HEK293 (cell line): Measurements from ENCODE around the gene POP7.

Experiments used
- CTCF ChIA-PET: fragments of 350-600 bp; formaldehyde crosslinking; extraction: SDS; loops from one replicate; lab custom pipeline; 2021; ENCODE audit warnings: antibody characterized with exemption; lab: Yijun Ruan, JAX
- POLR2A ChIA-PET: fragments of 300-600 bp; formaldehyde crosslinking; extraction: SDS; loops from one replicate; lab custom pipeline; 2020; ENCODE audit warnings: antibody characterized with exemption, inconsistent platforms; lab: Yijun Ruan, JAX
- H3K27ac ChIP-seq: fragments of 200-500 bp; sonication (Bioruptor generic); 2 replicates; pipeline ENCODE4 v1.5.1; 2014; ENCODE audit warnings: low read depth, low read length, control low read depth, inconsistent platforms; ENCODE audit errors: extremely low read depth
- H3K36me3 ChIP-seq, 2 experiments: fragments of 200-500 bp in 1 of 2; sonication (Bioruptor generic) in 1 of 2; 1 replicate in 1 of 2; 2 replicates in 1 of 2; pipeline ENCODE4 v1.5.1; 2014 to 2017; ENCODE audit warnings: inconsistent platforms in 2 of 2, low read length in 2 of 2; ENCODE audit not compliant: control insufficient read depth in 2 of 2, insufficient read depth in 1 of 2
- H3K4me1 ChIP-seq: fragments of 200-500 bp; sonication (Bioruptor generic); 2 replicates; pipeline ENCODE4 v1.5.1; 2014; ENCODE audit warnings: mild to moderate bottlenecking, low read length, inconsistent platforms; ENCODE audit not compliant: control insufficient read depth, insufficient read depth
- H3K4me3 ChIP-seq: 2 replicates; pipeline ENCODE4 v1.5.1; 2011; ENCODE audit warnings: low read depth, mild to moderate bottlenecking, control low read depth, low read length, moderate library complexity
- H3K9me3 ChIP-seq: fragments of 200-500 bp; sonication (Bioruptor generic); 2 replicates; pipeline ENCODE4 v1.5.1; 2014; ENCODE audit warnings: low read depth, low read length, inconsistent platforms; ENCODE audit not compliant: control insufficient read depth, insufficient read depth
- BCL11A ChIP-seq: fragments of 450-650 bp; formaldehyde crosslinking; IDR thresholded peaks from 2 replicates; pipeline ENCODE4 v1.5.1; 2016; ENCODE audit warnings: low read depth, missing biosample characterization, missing genetic modification characterization
- EGR2 ChIP-seq: fragments of 450-650 bp; formaldehyde crosslinking; IDR thresholded peaks from 2 replicates; pipeline ENCODE4 v1.5.1; 2016; ENCODE audit warnings: low read depth, missing biosample characterization, missing genetic modification characterization
- FEZF1 ChIP-seq: fragments of 450-650 bp; formaldehyde crosslinking; IDR thresholded peaks from 2 replicates; pipeline ENCODE4 v1.5.1; 2016; ENCODE audit warnings: missing biosample characterization, missing genetic modification characterization
- HOXC10 ChIP-seq: sonication (generic); formaldehyde crosslinking; IDR thresholded peaks from 2 replicates; pipeline ENCODE4 v1.8.1; 2023; ENCODE audit warnings: mild to moderate bottlenecking, missing genetic modification reagents
- SCRT1 ChIP-seq: fragments of 450-650 bp; formaldehyde crosslinking; IDR thresholded peaks from 2 replicates; pipeline ENCODE4 v1.5.1; 2016; ENCODE audit warnings: missing biosample characterization, missing genetic modification characterization, borderline replicate concordance
- ZBTB20 ChIP-seq: fragments of 450-650 bp; formaldehyde crosslinking; IDR thresholded peaks from 2 replicates; pipeline ENCODE4 v1.5.1; 2016; ENCODE audit warnings: missing biosample characterization, missing genetic modification characterization
- ZBTB8A ChIP-seq: fragments of 450-650 bp; formaldehyde crosslinking; IDR thresholded peaks from 2 replicates; pipeline ENCODE4 v1.5.1; 2016; ENCODE audit warnings: missing biosample characterization, missing genetic modification characterization
- ZIC2 ChIP-seq: fragments of 450-650 bp; formaldehyde crosslinking; IDR thresholded peaks from 2 replicates; pipeline ENCODE4 v1.5.1; 2016; ENCODE audit warnings: missing biosample characterization, missing genetic modification characterization
- ZNF292 ChIP-seq: fragments of 450-650 bp; formaldehyde crosslinking; IDR thresholded peaks from 2 replicates; pipeline ENCODE4 v1.5.1; 2016; ENCODE audit warnings: low read depth, missing biosample characterization, missing genetic modification characterization, borderline replicate concordance
- ZNF335 ChIP-seq: fragments of 450-650 bp; formaldehyde crosslinking; conservative IDR thresholded peaks from 2 replicates; pipeline ENCODE4 v1.5.1; 2016; ENCODE audit warnings: missing biosample characterization, missing genetic modification characterization
- ZNF391 ChIP-seq: fragments of 450-650 bp; formaldehyde crosslinking; IDR thresholded peaks from 2 replicates; pipeline ENCODE4 v1.5.1; 2016; ENCODE audit warnings: low read depth, missing biosample characterization, missing genetic modification characterization, borderline replicate concordance
- ZNF473 ChIP-seq: fragments of 450-650 bp; formaldehyde crosslinking; IDR thresholded peaks from 2 replicates; pipeline ENCODE4 v1.5.1; 2017; ENCODE audit warnings: missing biosample characterization, missing genetic modification characterization
- ZNF548 ChIP-seq: fragments of 450-650 bp; formaldehyde crosslinking; IDR thresholded peaks from 2 replicates; pipeline ENCODE4 v1.5.1; 2016; ENCODE audit warnings: missing biosample characterization, missing genetic modification characterization
- ZNF677 ChIP-seq: fragments of 450-650 bp; IDR thresholded peaks from 2 replicates; pipeline ENCODE4 v1.5.0; 2018; ENCODE audit warnings: missing biosample characterization, mild to moderate bottlenecking, missing genetic modification characterization, moderate library complexity
- TF ChIP-seq, protein P1 (sequence below): fragments of 450-650 bp; formaldehyde crosslinking; optimal IDR thresholded peaks from 2 replicates; pipeline ENCODE3; 2016; ENCODE audit warnings: missing biosample characterization, mild to moderate bottlenecking, missing genetic modification characterization
- TF ChIP-seq, protein P2 (sequence below): fragments of 450-650 bp; formaldehyde crosslinking; IDR thresholded peaks from 2 replicates; pipeline ENCODE4 v1.5.1; 2016; ENCODE audit warnings: missing biosample characterization, missing genetic modification characterization
- TF ChIP-seq, protein P3 (sequence below): fragments of 450-650 bp; formaldehyde crosslinking; IDR thresholded peaks from 2 replicates; pipeline ENCODE4 v1.5.1; 2016; ENCODE audit warnings: missing biosample characterization, missing genetic modification characterization
- TF ChIP-seq, protein P4 (sequence below): fragments of 450-650 bp; formaldehyde crosslinking; IDR thresholded peaks from 2 replicates; pipeline ENCODE4 v1.5.1; 2016; ENCODE audit warnings: missing biosample characterization, missing genetic modification characterization
- TF ChIP-seq, protein P5 (sequence below): fragments of 450-650 bp; formaldehyde crosslinking; IDR thresholded peaks from 2 replicates; pipeline ENCODE4 v1.5.1; 2016; ENCODE audit warnings: missing biosample characterization, missing genetic modification characterization
- TF ChIP-seq, protein P6 (sequence below): fragments of 450-650 bp; formaldehyde crosslinking; IDR thresholded peaks from 2 replicates; pipeline ENCODE4 v1.5.1; 2016; ENCODE audit warnings: missing biosample characterization, missing genetic modification characterization

The POP7 gene

DNA sequence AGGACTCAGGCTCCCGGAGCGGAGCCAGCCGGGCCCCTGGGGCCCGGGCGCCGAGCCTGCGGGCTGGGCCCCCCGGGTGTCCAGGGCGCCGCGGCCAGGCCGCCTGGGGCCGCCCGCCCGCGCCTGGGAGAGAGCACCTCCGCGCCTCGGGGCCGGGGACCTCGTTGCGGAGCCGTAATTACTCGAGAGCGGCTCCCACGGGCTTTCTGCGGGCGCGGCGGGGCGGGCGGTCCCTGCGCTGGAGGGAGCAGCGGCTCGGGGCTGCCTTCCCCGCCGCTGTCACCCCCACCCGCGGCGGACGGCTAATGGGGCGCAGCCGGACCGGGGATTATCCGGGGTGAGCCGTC, 30.8 kb upstream of the POP7 start:
- ChIA-PET POLR2A (interaction anchor here (1.5 to 3.8 kb wide), 2 partner anchors 90 to 200 kb away, joined by 3 to 26 read pairs; partner anchors contain the start of genes FBXO24, LRCH4 and SRRT), CTCF (interaction anchor here (0.6 to 8.4 kb wide), 2 partner anchors 16 to 149 kb away, joined by 3 to 77 read pairs; no protein-coding TSS in a partner anchor)
- Histone ChIP-seq H3K4me3 (peak overlapping the region; percentile 97), H3K4me1 (peaks cover 6% of the 10 kb centered on the region; the same call in 1 of the 2 replicates), H3K9me3 (no peaks in the 10 kb centered on the region), H3K27ac (peak overlapping the region; percentile 62; the same call in 1 of the 2 replicates), H3K36me3 (peaks cover 0 to 34% of the 10 kb centered on the region in 2 experiments; a peak in 2 of 3 replicates)
- TF ChIP-seq ZBTB20 (tag by site-specific recombination) = no peak
- TF ChIP-seq, protein P1, sequence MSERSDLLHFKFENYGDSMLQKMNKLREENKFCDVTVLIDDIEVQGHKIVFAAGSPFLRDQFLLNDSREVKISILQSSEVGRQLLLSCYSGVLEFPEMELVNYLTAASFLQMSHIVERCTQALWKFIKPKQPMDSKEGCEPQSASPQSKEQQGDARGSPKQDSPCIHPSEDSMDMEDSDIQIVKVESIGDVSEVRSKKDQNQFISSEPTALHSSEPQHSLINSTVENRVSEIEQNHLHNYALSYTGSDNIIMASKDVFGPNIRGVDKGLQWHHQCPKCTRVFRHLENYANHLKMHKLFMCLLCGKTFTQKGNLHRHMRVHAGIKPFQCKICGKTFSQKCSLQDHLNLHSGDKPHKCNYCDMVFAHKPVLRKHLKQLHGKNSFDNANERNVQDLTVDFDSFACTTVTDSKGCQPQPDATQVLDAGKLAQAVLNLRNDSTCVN (tag by site-specific recombination) = peak; percentile 36
- 0 out of 2 replicates have a peak, but pooled peaks have one; percentile 19 for TF ChIP-seq ZIC2 (tag by site-specific recombination)
- peak; percentile 11; the same call in 1 of the 2 replicates for TF ChIP-seq ZBTB8A (tag by site-specific recombination)

DNA sequence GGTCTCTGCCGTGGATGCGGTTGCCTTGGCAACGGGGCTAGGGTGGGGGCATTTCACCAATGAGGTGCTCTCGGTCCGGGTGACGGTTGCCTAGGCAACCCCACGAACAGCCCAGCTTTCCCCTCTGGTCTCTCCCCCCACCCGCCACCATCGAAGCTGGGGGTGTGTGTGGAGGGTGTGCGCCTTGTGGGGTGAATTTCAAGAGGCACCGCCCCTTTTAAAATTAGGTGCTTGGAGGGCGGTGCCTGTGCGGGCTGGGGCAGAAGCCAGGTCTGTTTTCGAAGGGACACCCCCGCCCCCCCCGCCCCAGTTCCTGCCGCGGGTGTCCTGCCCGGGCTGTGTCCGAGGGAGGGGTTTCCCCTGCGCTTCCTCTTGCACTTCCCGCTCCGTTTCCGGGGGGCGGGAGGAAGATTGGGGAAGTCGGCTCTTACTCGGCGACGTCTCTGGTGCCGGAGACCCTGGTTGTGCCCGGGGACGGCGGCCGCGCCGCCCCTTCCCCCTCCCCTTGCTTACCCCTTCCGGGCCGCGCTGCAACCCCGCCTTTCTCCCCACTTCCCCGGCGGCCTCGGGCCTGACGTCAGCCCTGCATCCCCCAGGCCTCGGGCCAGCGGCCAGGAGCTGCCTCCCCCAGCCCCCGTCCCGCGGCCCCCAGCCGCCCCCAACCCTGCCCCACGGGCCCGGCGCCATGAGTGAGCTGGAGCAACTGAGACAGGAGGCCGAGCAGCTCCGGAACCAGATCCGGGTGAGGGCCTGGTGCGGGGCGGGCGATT, 30.2 kb upstream of the POP7 start:
- Histone ChIP-seq H3K4me1 (peaks cover 6% of the 10 kb centered on the region; the same call in 1 of the 2 replicates), H3K4me3 (peak overlapping the region; percentile 97), H3K27ac (no peak overlapping the region; the same call in 1 of the 2 replicates), H3K36me3 (peaks cover 0 to 41% of the 10 kb centered on the region in 2 experiments; a peak in 2 of 3 replicates), H3K9me3 (no peaks in the 10 kb centered on the region)
- POLR2A ChIA-PET = interaction anchor here (3.8 kb wide), 1 partner anchor 90 kb away, joined by 26 read pairs; the partner anchor contains the start of genes FBXO24 and LRCH4
- CTCF ChIA-PET = interaction anchor here (1.2 to 8.4 kb wide), 2 partner anchors 16 to 30 kb away, joined by 4 to 77 read pairs; partner anchors contain the start of gene POP7
- TF ChIP-seq ZNF391 (tag by site-specific recombination) (no peak), ZNF292 (tag by site-specific recombination) (no peak), ZNF335 (tag by site-specific recombination) (no peak), HOXC10 (CRISPR knock-in tag) (no peak), BCL11A (tag by site-specific recombination) (no peak), SCRT1 (no peak), ZNF473 (tag by site-specific recombination) (no peak), FEZF1 (no peak), EGR2 (tag by site-specific recombination) (peak; percentile 16; the same call in 1 of the 2 replicates), ZNF548 (tag by site-specific recombination) (no peak), ZNF677 (tag by site-specific recombination) (no peak)
- TF ChIP-seq, protein P2, sequence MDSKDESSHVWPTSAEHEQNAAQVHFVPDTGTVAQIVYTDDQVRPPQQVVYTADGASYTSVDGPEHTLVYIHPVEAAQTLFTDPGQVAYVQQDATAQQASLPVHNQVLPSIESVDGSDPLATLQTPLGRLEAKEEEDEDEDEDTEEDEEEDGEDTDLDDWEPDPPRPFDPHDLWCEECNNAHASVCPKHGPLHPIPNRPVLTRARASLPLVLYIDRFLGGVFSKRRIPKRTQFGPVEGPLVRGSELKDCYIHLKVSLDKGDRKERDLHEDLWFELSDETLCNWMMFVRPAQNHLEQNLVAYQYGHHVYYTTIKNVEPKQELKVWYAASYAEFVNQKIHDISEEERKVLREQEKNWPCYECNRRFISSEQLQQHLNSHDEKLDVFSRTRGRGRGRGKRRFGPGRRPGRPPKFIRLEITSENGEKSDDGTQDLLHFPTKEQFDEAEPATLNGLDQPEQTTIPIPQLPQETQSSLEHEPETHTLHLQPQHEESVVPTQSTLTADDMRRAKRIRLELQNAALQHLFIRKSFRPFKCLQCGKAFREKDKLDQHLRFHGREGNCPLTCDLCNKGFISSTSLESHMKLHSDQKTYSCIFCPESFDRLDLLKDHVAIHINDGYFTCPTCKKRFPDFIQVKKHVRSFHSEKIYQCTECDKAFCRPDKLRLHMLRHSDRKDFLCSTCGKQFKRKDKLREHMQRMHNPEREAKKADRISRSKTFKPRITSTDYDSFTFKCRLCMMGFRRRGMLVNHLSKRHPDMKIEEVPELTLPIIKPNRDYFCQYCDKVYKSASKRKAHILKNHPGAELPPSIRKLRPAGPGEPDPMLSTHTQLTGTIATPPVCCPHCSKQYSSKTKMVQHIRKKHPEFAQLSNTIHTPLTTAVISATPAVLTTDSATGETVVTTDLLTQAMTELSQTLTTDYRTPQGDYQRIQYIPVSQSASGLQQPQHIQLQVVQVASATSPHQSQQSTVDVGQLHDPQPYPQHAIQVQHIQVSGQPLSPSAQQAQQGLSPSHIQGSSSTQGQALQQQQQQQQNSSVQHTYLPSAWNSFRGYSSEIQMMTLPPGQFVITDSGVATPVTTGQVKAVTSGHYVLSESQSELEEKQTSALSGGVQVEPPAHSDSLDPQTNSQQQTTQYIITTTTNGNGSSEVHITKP (tag by site-specific recombination) = 0 out of 2 replicates have a peak, but pooled peaks have one; percentile 13
- TF ChIP-seq, protein P3, sequence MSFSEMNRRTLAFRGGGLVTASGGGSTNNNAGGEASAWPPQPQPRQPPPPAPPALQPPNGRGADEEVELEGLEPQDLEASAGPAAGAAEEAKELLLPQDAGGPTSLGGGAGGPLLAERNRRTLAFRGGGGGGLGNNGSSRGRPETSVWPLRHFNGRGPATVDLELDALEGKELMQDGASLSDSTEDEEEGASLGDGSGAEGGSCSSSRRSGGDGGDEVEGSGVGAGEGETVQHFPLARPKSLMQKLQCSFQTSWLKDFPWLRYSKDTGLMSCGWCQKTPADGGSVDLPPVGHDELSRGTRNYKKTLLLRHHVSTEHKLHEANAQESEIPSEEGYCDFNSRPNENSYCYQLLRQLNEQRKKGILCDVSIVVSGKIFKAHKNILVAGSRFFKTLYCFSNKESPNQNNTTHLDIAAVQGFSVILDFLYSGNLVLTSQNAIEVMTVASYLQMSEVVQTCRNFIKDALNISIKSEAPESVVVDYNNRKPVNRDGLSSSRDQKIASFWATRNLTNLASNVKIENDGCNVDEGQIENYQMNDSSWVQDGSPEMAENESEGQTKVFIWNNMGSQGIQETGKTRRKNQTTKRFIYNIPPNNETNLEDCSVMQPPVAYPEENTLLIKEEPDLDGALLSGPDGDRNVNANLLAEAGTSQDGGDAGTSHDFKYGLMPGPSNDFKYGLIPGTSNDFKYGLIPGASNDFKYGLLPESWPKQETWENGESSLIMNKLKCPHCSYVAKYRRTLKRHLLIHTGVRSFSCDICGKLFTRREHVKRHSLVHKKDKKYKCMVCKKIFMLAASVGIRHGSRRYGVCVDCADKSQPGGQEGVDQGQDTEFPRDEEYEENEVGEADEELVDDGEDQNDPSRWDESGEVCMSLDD = peak; percentile 85
- TF ChIP-seq, protein P4, sequence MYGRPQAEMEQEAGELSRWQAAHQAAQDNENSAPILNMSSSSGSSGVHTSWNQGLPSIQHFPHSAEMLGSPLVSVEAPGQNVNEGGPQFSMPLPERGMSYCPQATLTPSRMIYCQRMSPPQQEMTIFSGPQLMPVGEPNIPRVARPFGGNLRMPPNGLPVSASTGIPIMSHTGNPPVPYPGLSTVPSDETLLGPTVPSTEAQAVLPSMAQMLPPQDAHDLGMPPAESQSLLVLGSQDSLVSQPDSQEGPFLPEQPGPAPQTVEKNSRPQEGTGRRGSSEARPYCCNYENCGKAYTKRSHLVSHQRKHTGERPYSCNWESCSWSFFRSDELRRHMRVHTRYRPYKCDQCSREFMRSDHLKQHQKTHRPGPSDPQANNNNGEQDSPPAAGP (tag by site-specific recombination) = peak; percentile 39; the same call in 1 of the 2 replicates
- TF ChIP-seq, protein P5, sequence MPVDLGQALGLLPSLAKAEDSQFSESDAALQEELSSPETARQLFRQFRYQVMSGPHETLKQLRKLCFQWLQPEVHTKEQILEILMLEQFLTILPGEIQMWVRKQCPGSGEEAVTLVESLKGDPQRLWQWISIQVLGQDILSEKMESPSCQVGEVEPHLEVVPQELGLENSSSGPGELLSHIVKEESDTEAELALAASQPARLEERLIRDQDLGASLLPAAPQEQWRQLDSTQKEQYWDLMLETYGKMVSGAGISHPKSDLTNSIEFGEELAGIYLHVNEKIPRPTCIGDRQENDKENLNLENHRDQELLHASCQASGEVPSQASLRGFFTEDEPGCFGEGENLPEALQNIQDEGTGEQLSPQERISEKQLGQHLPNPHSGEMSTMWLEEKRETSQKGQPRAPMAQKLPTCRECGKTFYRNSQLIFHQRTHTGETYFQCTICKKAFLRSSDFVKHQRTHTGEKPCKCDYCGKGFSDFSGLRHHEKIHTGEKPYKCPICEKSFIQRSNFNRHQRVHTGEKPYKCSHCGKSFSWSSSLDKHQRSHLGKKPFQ (tag by site-specific recombination) = no peak
- TF ChIP-seq, protein P6, sequence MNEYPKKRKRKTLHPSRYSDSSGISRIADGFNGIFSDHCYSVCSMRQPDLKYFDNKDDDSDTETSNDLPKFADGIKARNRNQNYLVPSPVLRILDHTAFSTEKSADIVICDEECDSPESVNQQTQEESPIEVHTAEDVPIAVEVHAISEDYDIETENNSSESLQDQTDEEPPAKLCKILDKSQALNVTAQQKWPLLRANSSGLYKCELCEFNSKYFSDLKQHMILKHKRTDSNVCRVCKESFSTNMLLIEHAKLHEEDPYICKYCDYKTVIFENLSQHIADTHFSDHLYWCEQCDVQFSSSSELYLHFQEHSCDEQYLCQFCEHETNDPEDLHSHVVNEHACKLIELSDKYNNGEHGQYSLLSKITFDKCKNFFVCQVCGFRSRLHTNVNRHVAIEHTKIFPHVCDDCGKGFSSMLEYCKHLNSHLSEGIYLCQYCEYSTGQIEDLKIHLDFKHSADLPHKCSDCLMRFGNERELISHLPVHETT (tag by site-specific recombination) = peak; percentile 32; the same call in 1 of the 2 replicates
